Measurements from ENCODE around the gene SNCAIP.
A peak's percentile ranks its signal among the peaks of the same experiment; 100 is the strongest.

Gene SNCAIP

DNA sequence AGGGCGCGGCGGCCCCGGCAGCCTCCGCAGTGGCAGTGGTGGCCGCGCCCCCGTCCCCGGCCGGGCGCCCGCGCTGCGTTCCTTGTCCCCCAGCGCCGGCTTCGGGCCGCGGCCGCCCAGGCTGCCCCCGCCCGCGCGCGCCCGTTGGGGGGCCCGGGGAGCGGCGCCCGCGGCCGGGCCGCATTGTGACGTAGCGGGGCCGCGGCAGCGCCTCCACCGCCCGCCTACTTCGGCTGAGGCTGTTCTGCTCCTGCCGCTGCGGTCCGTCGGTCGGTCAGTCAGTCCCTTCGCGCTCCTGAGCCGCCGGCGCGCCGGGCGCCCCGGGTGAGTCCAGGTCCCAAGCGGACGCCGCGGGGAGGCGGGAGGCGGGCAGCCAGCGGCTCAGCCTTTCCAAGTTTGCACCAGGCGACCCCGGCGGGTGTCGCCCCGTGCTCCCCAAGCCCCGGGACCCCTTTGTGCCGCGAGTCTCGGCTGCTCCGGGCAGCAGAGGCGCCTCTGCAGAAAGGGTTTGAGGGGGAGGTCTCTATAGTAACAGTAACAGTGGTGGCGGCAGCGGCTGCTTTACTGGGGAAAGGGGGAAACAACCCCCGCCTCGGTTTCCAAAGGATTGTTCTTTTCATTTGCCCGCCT is at the start of gene SNCAIP:
Gene SNCAIP (plus strand): TSS at position 277 of the 630 bp plus-strand sequence. CDS start 78,898 bp downstream, outside the sequence.
- Mint-ChIP-seq H3K36me3 (ENCODE audit: low read depth) (no peaks in the 10 kb centered on the region), H3K4me1 (ENCODE audit: low read depth) (peaks cover 4% of the 10 kb centered on the region), H3K9me3 (no peaks in the 10 kb centered on the region), H3K4me3 (peak within 1 kb of the TSS; percentile 12), H3K27ac (no peak within 1 kb of the TSS), H3K27me3 (ENCODE audit: low read depth) (peaks cover 53% of the 10 kb centered on the region)
- no peak for DNase-seq (ENCODE audit: low spot score)

DNA sequence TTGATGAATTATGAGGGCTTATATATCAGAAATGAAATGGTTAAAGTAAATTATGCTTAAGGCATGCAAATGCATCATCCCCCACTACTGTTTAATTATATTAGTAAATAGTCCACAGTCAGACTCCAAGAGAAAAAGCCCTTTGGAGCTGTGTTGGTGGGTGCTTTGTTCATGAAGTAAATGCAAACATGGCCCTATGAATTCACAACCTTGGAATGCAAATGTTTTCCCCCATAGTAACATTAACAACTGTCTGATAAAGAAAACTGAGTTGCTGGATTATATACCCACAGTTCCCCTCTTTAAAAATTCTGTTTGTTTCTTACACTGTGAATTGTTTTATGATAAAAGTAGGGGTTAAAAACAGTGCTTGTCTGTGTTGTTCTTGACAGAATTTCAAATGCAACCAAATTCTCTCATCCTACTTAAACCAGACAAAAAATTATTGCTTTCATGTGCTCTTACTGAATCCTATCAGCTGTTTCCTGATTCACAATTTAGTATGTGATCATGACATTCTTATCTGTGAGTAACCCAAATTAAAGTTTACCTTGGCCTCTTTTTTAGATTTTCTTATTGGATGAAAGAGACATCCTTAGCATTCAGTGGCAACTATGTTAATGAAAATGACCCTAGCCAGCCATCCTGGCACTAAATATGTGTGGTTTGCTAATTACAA is 48.5 kb upstream of the SNCAIP start:
- no peak overlapping the region for H3K4me3 Mint-ChIP-seq
- no peaks in the 10 kb centered on the region for H3K27me3 Mint-ChIP-seq (ENCODE audit: low read depth)
- H3K4me1 Mint-ChIP-seq (ENCODE audit: low read depth): no peaks in the 10 kb centered on the region
- no peak overlapping the region for H3K27ac Mint-ChIP-seq
- no peaks in the 10 kb centered on the region for H3K36me3 Mint-ChIP-seq (ENCODE audit: low read depth)
- DNase-seq (ENCODE audit: low spot score): no peak
- H3K9me3 Mint-ChIP-seq: no peaks in the 10 kb centered on the region

DNA sequence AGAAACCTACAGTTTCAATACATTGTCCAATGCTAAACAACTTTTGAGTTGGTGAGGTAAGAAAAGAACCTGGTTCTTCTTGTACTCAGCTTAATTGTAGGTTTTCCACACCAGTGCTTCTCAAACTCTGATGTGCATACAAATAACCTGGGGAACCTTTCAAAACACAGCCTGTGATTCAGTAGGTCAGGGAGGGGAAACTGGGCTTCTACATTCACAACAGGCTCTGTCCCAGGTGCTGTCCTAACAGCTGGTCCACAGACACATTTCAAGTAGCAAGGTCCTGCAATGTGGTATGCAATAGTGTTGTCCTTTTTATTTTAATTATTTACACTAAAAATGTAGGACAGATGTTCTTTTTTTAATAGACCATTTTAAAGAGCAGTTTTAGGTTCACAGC is 47.4 kb upstream of the SNCAIP start:
- H3K27ac Mint-ChIP-seq: no peak overlapping the region
- no peak overlapping the region for H3K4me3 Mint-ChIP-seq
- no peaks in the 10 kb centered on the region for H3K27me3 Mint-ChIP-seq (ENCODE audit: low read depth)
- no peak for DNase-seq (ENCODE audit: low spot score)
- H3K9me3 Mint-ChIP-seq: no peaks in the 10 kb centered on the region
- H3K36me3 Mint-ChIP-seq (ENCODE audit: low read depth): no peaks in the 10 kb centered on the region
- no peaks in the 10 kb centered on the region for H3K4me1 Mint-ChIP-seq (ENCODE audit: low read depth)

DNA sequence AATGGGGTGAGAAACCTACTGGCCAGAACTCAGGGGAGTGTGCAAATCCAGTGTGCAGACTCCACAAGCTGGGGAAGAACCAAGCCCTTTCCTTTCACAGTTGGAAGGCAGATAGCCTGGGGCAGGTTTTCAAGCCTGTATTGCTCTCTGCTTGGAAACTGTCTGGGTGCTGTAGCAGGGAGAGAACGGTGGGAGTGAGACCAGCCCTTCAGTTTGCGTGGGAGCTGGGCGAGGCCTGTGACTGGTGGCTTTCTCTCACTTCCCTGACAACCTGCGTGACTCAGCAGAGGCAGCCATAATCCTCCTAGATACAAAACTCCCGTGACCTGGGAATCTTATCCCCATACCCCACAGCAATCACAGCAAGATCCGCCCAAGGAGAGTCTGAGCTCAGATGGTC is 44.9 kb upstream of the SNCAIP start:
- Mint-ChIP-seq H3K4me3 (no peak overlapping the region), H3K27me3 (ENCODE audit: low read depth) (no peaks in the 10 kb centered on the region), H3K9me3 (no peaks in the 10 kb centered on the region), H3K27ac (no peak overlapping the region), H3K36me3 (ENCODE audit: low read depth) (no peaks in the 10 kb centered on the region), H3K4me1 (ENCODE audit: low read depth) (no peaks in the 10 kb centered on the region)
- no peak for DNase-seq (ENCODE audit: low spot score)

DNA sequence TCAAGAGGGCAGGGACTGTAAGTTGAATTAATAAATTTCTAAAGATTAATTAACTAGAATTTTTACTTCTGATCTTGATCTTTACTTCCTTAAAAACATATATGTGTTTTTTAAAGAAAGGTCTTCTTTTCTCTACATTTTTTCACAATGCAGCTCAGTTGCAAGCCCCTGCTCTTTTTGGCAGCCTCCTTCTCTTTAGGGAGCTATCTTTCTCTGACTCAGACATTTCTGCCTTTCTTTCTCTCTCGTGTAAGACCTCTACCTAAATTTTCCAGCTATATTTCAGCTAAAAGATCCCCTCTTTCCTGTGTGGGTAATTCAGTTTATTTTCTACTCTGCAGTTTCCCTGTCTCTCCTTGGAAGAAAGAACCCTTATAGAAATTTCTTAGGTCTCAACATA is 38.3 kb upstream of the SNCAIP start:
- H3K36me3 Mint-ChIP-seq (ENCODE audit: low read depth): no peaks in the 10 kb centered on the region
- H3K4me3 Mint-ChIP-seq: no peak overlapping the region
- no peak overlapping the region for H3K27ac Mint-ChIP-seq
- no peak for DNase-seq (ENCODE audit: low spot score)
- H3K4me1 Mint-ChIP-seq (ENCODE audit: low read depth): no peaks in the 10 kb centered on the region
- H3K9me3 Mint-ChIP-seq: no peaks in the 10 kb centered on the region
- H3K27me3 Mint-ChIP-seq (ENCODE audit: low read depth): no peaks in the 10 kb centered on the region

DNA sequence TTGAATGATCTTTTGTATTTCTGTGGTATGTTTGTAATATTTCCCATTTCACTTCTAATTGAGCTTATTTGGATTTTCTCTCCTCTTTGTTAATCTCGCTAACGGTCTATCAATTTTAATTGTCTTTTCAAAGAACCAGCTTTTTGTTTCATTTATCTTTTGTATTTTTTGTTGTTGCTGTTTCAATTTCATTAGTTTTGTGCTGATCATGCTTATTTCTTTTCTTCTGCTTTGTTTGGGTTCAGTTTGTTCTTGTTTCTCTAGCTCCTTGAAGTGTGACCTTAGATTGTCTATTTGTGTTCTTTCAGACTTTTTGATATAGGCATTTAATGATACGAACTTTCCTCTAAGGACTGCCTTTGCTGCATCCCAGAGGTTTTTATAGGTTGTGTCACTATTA is 28.4 kb upstream of the SNCAIP start:
- H3K36me3 Mint-ChIP-seq (ENCODE audit: low read depth): no peaks in the 10 kb centered on the region
- no peak overlapping the region for H3K27ac Mint-ChIP-seq
- no peaks in the 10 kb centered on the region for H3K4me1 Mint-ChIP-seq (ENCODE audit: low read depth)
- H3K27me3 Mint-ChIP-seq (ENCODE audit: low read depth): no peaks in the 10 kb centered on the region
- no peak overlapping the region for H3K4me3 Mint-ChIP-seq
- no peak for DNase-seq (ENCODE audit: low spot score)
- H3K9me3 Mint-ChIP-seq: peaks cover 13% of the 10 kb centered on the region

DNA sequence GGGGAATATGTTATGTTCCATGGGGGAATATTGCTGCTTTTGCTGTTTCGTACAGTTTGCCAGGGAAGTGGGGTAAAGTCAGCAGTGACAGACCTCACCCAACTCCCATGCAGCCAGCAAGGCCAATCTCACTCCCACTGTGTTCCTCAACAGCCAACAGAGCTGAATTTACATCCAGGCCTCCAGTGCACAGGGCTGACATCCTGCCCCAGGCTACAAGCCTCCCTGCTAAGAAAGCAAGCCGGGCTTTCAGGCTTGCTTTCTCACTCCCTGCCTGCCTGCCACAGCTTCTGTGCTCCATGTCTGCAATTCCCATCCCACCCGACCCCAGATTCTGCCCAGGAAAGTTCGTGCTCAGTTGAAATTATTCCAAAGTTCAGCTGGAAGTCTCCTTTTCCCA is 25.5 kb upstream of the SNCAIP start:
- H3K27ac Mint-ChIP-seq: no peak overlapping the region
- no peaks in the 10 kb centered on the region for H3K36me3 Mint-ChIP-seq (ENCODE audit: low read depth)
- no peaks in the 10 kb centered on the region for H3K4me1 Mint-ChIP-seq (ENCODE audit: low read depth)
- H3K27me3 Mint-ChIP-seq (ENCODE audit: low read depth): no peaks in the 10 kb centered on the region
- peaks cover 8% of the 10 kb centered on the region for H3K9me3 Mint-ChIP-seq
- DNase-seq (ENCODE audit: low spot score): no peak
- H3K4me3 Mint-ChIP-seq: no peak overlapping the region

DNA sequence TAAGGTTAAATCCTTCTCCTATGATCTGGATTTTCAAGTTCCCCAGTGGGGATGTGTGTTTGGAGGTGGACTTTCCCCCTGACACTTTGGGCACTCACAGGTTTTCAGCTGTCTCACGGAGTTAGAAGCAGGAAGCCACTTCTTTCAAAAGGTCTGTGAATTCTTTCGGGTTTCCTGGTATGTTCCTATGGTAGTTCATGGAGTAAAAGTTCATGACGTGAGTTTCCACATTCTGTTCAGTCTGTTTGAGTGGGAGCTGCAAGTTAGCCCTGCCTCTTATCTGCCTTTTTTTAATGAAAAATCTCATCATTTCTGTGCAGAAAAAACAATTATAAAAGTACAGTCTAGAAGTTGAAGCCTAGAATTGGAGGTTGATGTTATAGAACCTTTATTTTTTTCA is 24.9 kb upstream of the SNCAIP start:
- no peak overlapping the region for H3K27ac Mint-ChIP-seq
- H3K36me3 Mint-ChIP-seq (ENCODE audit: low read depth): no peaks in the 10 kb centered on the region
- no peak for DNase-seq (ENCODE audit: low spot score)

DNA sequence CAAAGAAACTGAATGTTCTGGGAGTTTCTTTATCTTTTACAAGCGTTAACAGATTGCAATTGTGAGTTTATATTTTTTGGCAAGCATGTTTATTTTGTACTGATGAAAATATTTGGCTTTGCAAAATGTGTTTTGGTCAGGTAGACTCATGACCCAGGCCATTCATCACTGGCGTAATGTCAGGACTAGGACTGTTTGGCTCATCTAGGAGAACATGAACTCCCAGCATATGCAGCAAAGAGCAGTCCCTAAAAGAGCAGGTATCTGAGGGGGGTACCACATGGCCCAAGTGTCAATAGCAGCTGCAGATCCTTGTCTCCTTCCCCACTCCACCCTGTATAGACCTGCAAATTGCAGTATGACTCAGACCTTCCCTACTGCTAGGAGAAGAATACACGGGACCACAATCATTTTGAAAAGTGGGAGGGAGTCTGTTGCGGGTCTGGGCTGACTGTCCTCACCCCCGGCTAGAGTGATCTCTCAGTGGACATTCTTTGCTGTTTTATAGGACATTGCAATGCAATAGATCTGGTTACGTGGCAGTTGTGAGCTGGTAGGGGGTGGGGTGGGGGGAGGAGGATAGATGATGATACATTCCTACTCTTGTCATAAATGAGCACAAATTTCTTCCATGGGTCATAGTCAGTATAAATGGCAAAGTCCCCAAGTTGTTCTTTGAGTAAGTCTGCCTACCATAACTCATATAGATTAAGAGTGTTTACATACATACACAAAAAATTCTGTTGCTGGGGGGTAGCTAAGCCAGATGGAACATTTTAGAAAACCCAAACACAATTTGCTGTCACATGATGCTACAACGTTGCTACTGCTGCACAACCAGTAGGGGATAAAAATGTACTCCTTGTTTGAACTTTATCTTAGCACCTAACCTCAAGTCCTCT is 20.8 kb upstream of the SNCAIP start:
- Mint-ChIP-seq H3K9me3 (no peaks in the 10 kb centered on the region), H3K36me3 (ENCODE audit: low read depth) (no peaks in the 10 kb centered on the region), H3K4me3 (no peak overlapping the region), H3K4me1 (ENCODE audit: low read depth) (no peaks in the 10 kb centered on the region), H3K27ac (no peak overlapping the region), H3K27me3 (ENCODE audit: low read depth) (no peaks in the 10 kb centered on the region)
- no peak for DNase-seq (ENCODE audit: low spot score)

More for the DNA sequence above, 24.9 kb upstream of the SNCAIP start:
- no peak overlapping the region for H3K4me3 Mint-ChIP-seq
- no peaks in the 10 kb centered on the region for H3K4me1 Mint-ChIP-seq (ENCODE audit: low read depth)
- no peaks in the 10 kb centered on the region for H3K27me3 Mint-ChIP-seq (ENCODE audit: low read depth)
- peaks cover 6% of the 10 kb centered on the region for H3K9me3 Mint-ChIP-seq

DNA sequence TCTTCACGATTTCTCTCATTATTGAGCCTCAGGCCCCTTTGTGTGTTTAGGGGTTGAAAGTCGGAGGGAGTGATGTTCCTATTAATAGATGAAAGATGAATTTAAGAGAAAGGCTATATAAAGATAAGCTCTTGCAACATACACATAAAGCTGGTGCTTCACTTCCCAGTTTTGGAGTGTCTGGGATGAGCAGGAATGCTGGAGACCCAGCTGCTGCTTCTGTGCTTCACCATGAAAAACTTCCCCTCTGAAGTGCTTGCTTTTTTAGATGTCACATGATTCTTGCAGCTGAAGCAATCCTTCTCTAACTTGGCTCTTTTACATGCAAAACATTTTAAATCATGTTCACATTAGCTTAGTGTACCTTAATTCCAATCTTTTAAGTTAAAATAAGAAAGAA is 19.7 kb upstream of the SNCAIP start:
- Mint-ChIP-seq H3K27ac (no peak overlapping the region), H3K4me1 (ENCODE audit: low read depth) (no peaks in the 10 kb centered on the region), H3K9me3 (no peaks in the 10 kb centered on the region), H3K4me3 (no peak overlapping the region), H3K36me3 (ENCODE audit: low read depth) (no peaks in the 10 kb centered on the region), H3K27me3 (ENCODE audit: low read depth) (no peaks in the 10 kb centered on the region)
- no peak for DNase-seq (ENCODE audit: low spot score)

DNA sequence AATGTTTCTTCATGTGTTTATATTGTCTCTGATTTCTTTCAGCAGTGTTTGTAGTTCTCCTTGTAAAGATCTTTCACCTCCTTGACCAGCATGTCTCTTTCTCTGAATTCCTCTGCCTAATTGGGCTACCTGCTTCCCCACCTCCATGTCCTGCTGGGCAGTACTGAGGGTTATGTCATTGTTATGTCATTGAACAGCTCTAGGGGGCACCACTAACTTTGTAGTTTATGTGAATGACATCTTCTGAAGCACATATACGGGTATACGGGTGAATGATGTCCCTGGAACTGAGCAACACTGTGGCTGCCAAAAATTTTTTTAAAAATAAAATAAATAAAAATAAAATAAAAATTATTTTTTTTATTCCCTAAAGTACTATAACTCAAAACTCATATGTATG is 16.9 kb upstream of the SNCAIP start:
- no peaks in the 10 kb centered on the region for H3K9me3 Mint-ChIP-seq
- no peaks in the 10 kb centered on the region for H3K27me3 Mint-ChIP-seq (ENCODE audit: low read depth)
- no peak overlapping the region for H3K4me3 Mint-ChIP-seq
- H3K27ac Mint-ChIP-seq: no peak overlapping the region
- no peak for DNase-seq (ENCODE audit: low spot score)
- no peaks in the 10 kb centered on the region for H3K36me3 Mint-ChIP-seq (ENCODE audit: low read depth)
- H3K4me1 Mint-ChIP-seq (ENCODE audit: low read depth): no peaks in the 10 kb centered on the region

DNA sequence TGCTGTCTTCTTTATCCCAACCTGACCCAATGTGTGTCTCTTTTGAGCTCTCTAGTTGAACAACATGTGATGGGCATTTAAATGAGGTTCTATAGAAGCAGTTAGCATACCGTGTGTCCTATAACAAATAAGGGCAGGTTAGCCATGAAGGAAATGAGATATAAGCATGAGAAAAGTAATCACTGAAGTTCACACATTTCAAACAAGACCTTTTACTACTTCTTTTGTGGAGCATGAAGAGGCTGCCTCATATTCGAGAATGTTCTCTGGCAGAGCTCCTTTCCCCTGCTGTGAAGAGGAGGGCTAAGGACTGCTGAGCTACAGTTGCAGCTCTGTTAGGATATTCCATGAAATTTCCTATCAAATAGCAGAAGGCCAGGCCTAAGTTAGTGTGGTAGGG is 15.2 kb upstream of the SNCAIP start:
- H3K9me3 Mint-ChIP-seq: no peaks in the 10 kb centered on the region
- H3K4me1 Mint-ChIP-seq (ENCODE audit: low read depth): no peaks in the 10 kb centered on the region
- no peaks in the 10 kb centered on the region for H3K27me3 Mint-ChIP-seq (ENCODE audit: low read depth)
- no peaks in the 10 kb centered on the region for H3K36me3 Mint-ChIP-seq (ENCODE audit: low read depth)
- H3K4me3 Mint-ChIP-seq: no peak overlapping the region
- H3K27ac Mint-ChIP-seq: no peak overlapping the region
- no peak for DNase-seq (ENCODE audit: low spot score)

DNA sequence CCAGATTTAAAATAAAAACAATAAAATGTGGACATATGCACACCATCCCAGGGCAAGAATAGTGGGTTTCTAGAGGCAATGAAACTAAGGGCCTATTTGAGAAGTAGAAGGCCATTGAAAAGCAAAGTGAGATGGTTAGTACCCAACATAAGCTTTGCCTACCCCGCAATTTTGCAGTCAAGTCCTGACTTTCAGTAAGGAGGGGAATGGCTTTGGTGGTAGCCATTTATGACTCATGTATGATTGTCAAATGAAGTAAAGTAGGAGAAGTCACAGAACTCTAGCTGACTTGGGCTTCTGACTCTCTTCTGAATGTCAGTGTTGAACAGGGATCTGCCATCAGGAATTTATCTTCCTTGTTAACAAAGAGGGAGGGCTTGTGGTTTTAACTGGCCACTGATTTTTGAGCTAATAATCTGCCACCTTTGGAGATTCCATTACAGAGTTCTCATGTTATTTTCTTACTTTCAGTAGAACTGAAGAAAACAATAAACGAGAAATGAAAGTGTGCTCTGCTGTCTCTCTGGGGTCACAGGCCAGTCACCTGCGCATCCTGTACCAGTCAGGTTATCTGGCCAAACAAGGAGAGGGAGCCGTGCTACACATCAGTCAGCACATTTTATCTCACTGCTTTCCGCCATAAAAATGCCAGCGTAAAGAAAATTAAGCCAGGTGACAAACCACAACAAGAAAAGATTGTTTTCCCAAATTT is 14.3 kb upstream of the SNCAIP start:
- H3K9me3 Mint-ChIP-seq: no peaks in the 10 kb centered on the region
- no peak for DNase-seq (ENCODE audit: low spot score)
- no peaks in the 10 kb centered on the region for H3K27me3 Mint-ChIP-seq (ENCODE audit: low read depth)
- no peaks in the 10 kb centered on the region for H3K4me1 Mint-ChIP-seq (ENCODE audit: low read depth)
- no peak overlapping the region for H3K27ac Mint-ChIP-seq
- H3K36me3 Mint-ChIP-seq (ENCODE audit: low read depth): no peaks in the 10 kb centered on the region
- no peak overlapping the region for H3K4me3 Mint-ChIP-seq

DNA sequence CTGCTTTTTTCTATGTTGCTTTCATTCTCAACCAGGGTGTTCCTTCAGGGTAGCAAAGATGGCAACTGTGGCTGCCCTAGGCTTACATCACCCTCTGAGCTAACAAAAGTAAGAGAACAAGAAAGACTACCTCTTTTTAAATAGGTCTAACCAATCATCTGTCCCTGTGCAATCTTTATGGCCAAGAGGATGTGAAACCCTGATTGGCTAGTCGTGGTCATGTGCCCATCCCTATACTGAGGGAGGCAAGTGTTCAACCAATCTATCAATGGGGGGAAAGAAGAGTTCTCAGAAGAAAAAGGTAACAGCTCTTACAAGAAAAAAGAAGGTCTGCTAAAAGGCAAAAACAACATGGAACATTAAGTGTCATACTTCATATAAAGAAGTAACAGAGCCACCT is 11.7 kb upstream of the SNCAIP start:
- DNase-seq (ENCODE audit: low spot score): no peak
- Mint-ChIP-seq H3K36me3 (ENCODE audit: low read depth) (no peaks in the 10 kb centered on the region), H3K4me1 (ENCODE audit: low read depth) (no peaks in the 10 kb centered on the region), H3K27me3 (ENCODE audit: low read depth) (no peaks in the 10 kb centered on the region), H3K27ac (no peak overlapping the region), H3K4me3 (no peak overlapping the region), H3K9me3 (no peaks in the 10 kb centered on the region)

All from T-helper 2 cell treated with Interferon-gamma antibody and Interleukin-4, amounts not matched to agents 5 μg/mL and 100 μg/mL, for 36 hours (primary cell).